MV-4-11 (cell line): ENCODE data around the gene PAX5.

Experiments used
- DNase-seq: peaks from one replicate; lab custom pipeline; 2025; lab: John Stamatoyannopoulos, UW

Gene PAX5

DNA sequence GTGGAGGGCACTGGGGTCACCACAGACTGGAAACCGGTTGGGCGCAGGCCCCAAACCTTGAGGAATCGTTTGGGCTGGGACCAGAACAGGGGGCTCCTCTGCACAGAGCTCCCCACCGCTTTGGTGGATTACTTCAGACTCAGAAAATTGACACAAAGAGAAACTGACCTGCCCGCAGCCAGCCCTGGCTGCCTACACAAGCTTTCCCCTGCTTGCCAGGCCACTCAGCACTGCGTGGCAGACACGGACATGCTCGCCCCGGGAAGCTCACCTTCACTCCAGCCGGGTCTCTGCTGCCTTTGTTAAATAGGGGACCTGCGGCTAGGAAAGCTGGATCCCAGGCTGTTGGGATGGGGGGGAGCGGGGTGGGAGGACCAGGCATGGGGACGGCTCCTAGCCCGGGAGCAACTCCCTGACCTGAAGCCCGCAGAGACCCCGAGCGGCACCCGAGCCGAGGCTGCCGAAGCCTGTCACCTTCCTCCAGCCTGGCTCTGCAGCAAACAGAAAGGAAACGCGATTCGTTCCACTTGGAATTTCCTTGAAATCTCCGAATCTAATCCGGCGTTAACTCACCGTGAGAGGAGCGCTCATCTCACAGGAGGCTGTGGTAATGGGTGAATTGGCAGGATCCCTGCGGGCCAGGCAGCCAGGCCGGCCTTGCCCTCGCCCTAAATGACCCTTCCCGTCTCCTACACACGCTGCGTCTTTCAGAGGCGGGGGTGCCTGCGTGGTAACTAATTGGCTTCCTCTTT, 8.8 kb downstream of the PAX5 start:
- peak; percentile 67 for DNase-seq

DNA sequence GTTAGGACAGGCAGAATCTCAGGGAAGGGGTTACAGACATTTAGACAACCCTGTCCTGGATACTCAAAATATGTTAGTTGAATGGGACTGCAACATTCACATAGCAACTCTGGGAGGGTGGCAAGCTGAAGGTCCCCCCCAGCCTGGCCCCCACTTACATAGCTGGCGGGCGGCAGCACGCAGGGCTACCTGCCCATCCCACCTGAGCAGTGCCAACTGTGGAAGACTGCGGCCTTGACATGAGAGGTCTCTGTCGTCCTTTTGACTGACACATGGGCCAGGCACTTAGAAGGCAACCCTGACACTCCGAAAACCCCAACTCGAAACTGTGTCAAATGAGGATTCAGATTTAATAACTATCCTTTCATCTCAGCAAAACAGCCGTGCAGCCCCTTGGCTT, 16.5 kb downstream of the PAX5 start:
- DNase-seq: no peak

DNA sequence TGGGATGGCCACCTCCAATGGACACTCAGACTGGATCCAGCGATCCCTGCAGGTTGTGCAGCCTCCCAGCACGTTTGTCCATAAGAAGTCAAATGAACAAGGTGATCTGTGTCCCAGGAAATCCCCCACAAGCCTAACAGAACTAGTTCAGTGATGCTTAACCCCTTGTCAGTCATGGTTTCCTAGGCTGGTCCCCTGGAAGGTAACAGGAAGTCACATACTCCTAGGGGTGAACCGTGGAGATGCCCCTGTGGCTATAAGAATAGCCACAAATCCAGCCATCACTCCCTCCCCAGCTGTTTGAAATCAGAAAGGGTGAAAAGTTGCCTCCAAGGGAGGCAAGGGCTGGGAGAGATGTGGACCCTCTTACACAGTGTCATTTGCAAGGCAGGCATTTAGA, 22.5 kb downstream of the PAX5 start:
- no peak for DNase-seq

DNA sequence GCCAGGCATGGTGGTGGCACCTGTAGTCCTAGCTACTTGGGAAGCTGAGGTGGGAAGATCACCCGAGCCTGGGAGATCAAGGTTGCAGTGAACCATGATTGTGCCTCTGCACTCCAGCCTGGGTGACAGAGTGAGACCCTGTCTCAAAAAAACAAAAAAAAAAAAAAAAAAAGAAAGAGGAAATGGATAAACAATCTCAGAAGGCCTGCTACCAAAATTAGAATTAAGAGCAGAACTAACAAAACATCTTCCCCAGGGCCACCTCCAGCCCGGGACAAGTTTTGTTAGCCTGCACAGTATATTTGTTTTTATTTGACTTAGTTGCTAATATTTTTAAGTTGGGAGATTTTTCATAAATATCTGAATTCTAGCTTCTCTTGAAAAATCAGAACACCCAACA, 23.1 kb downstream of the PAX5 start:
- DNase-seq: no peak

DNA sequence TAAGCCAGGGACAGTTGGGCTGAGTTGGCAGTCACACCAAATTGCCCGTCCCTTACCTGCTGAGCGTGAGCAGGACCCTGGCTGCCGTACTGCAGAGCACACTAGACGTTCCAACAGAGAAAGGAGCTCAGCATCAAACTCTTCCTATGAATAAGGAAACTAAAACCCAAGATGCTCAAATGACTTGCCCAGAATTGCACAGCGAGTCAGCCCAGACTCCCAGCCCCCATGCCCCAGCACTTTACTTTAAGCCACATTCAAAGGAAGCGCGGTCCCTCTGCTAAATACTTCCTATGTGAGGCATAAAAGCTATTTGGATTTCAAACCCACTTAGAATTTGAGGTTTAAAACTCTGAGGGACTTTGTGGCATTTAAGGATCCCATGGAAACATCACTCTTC, 23.9 kb downstream of the PAX5 start:
- no peak for DNase-seq

DNA sequence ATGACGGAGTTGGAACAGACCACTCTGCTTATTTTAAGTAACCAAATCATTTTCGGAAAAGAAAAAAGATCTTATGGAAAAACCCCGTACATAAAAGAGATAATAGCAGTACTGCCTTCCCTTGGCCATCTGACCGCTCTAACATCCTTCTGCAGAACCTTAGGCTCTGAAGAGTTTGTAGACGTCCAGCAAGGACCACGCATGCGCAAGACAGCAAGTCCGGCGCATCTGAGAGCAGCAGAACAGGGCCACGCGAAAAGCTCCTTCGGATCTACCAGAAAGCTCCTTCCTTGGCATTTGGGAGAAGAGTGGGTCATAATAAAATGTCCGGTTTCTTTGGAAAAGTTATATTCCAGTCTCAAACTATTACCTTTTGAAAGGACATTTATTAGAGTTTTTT, 26.8 kb downstream of the PAX5 start:
- DNase-seq: no peak

DNA sequence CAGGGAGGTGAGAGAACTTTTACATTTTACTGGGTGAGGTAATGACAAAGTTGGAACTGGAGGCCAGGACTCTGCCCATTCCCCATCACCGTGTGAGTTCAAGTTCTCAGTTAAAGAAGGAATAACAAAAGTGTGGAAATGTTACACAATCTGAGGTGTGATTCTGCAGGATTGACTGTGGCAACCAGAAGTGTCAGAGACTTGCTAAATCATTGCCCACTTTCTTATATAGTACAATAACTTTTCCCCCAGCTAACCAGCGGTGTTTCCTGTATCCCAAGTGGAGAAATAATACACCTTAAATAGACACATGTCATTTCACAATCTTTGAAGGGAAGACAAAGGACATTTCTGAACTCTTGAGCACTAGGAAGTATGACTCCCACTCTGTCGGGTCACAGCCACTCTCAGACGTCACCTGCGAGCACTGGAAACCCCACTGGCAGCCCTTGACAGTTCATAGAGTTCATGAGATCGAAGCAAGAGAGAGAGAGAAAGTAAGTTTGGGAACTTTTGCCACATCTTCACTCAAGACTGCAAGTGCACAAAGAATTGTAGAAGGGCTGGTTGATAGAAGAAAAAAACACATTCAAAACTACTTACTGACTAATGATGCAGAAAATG, 28.4 kb downstream of the PAX5 start:
- no peak for DNase-seq

DNA sequence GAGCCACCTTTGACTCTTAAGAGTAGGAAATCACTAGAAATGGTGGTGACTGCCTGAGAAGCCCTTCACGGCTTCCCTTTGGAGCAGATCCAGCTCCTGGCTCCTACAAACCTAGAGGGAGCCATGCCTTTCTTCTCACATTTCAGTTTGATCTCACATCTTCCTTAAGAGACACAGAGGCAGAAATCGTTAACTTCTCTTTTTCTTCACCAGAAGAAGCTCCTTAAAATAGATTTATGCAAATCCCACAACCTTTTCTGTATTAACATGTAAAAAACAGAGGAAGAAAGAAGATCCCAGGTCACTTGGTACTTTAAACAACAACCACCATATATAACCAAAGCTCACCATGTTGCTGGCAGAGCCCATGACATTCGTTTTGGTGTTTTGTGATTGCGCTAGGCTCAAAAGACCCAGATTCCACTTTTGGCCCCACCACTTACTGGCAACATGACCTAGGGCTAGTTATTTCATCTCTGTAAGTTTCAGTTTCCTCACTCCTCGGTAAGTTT, 29.6 kb downstream of the PAX5 start:
- DNase-seq: peak; percentile 48

DNA sequence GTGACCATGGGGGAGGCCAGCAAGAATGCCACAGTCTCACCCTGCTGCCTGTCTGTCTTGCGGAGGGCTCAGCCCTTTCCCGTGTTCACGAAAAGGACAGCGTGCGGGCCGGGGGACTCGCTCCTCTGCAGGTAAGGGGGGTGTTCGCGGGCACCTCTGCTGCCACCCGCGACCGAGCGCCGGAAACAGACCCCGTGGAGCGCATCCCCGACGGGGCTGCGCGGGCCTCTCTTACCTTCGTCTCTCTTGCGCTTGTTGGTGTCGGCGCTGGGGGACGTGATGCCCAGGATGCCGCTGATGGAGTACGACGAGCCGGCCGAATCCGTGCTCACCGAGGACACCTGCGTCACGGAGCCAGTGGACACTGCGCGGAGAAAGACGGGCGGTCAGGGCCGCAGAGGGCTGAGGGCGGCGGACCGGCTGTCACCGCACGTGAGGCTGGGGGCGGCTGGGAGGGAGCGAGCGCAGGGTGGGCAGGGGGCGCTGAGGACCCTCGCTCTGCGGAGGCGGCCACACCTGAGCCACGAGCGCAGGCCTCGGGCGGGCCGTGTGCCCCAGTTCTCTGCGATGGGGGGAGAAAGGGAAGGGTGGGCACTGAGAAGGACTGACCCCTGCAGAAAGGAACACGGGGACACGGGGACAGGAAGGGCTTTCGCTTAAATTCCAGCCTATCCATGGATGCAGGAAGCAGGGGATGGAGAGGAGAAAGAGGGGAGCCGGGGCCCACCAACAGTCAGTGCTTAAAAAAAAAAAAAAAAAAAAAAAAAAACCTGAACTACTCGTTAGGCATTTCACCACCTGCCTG, 31.5 kb downstream of the PAX5 start:
- no peak for DNase-seq

DNA sequence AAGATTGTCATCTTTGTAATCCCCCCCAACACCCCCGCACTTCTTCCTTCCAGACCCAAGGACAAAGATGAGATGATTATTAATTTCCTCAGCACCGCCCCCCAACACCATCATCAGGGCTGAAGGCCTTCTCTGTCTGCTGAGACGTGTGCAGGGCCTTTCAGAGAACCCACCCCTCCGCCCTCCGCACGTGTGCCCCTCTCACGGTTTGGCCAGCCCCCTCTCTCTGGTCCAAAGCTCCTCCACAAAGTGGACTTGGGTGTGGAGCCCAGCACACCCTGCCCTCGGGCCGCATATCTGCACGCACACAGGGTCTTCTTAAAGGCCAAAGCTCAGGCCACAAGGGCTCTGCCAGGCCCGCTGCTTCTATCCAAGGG, 32.0 kb downstream of the PAX5 start:
- DNase-seq: no peak

DNA sequence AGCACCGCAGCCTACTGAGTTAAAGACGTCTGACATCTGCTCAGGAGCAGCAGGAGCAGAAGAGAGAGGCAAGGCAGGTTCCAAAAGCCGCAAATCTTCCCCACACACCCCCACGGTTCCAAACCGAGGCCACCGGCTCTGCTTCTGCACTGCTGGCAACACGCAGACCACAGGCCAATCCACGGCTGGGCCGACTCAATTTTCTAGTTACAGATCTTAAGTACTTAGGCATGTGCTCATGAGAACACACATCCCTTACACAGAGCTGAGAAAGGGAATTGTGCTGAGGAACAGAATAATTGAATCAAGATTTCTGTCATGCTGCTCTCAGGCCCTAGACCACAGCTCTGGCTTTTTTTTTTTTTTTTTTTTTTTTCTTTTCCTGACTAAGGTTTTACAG, 32.6 kb downstream of the PAX5 start:
- DNase-seq: no peak

DNA sequence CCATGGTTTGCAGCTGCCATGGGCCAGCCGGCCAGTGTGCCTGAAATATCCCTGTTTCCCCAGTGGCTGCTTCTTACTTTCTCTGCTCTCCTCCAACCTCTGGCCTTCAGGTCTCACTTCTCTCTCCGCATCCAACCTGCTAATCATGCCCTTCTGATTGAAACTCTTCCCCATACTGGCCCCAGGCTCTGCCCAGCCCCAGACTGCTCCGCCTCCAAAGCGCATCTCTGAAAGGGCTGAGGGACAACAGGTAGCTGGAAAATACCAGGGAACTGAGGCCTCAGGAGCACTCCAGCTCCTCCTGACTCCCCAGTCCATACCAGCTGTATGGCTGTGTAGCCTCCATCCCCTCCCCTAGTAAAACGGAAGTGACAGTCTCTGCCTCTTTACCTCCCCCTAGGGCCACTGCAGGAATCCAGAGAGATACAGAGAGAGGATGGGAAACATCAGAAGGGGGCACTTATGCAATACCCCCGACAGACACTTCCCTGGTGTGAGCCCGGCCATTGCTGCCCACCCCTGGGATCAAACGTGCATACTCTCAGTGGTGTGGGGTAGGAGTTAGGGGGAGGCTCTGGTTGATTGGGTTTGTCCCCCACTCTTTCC, 34.2 kb downstream of the PAX5 start:
- peak; percentile 14 for DNase-seq

DNA sequence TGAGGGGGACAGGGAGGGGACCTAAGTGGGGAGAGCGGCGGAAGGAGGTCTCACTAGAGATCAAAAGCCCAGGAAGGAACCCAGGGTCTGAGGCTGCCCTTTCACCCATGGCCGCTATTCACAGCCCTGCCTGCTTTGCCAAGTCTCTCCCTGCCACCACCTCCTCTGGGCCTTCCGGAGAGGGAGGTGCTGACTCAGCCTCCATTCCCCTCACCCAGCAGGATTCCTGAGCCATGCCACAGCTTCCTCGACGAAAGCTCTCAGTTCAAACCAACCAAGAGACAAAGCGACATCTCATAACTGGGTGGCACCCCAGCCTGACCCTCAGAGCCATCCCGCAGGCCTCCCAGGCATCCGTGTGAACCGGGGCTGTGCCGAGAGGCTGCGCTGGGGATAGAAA, 36.7 kb downstream of the PAX5 start:
- DNase-seq: no peak

DNA sequence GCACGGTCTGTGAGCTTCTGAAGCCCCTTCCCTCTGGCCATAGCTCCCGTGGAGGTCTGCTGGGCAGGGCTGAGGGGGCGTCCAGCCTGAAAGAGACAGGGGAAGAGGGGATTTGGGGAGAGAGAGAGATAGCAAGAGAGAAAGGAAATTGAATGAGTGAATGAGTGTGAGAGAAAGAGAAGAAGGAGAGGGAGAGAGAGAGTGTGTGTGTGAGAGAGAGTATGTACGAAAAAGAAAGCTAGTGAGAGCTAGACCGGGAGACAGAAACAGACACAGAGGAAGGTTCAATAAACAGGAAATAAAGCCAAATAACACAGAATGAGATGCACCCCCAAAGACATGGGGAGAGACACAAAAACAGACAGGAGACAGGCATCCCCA, 37.4 kb downstream of the PAX5 start:
- no peak for DNase-seq

DNA sequence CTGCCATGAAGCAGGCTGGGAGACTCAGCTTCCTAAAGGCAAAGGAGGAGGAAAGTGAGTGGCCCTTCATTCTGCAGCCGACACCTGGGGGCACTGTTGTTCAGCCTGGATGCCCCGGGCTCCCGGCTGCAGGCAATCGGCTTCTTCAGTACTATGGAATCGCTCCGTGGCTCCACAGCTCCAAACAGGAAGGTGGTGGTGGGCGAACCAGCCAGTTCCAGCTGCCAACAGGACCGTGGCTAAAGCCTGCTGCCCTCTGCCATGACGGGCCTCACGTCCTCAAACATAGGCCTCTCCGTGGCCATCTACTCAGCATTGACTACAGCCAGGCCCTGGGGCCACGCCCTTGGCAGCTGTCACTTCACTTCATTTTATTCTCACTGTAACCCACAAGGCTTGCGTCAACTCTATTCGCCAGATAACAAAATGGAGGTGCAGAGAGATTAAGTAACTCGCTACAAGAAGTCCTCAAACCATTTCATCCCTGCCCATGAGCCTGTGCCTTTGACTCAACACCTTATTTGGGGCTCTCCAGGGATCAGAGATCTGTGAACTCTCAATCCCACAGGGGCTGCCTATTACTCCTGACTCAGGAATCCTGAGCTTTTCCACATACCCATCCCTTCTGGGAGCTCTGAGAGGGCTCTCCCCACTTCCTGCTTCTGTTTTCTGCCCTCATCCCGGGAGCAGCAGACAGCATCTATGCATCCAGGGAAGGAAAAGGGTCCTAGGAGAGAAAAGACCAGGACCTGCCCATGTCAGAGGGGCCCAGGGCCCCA, 38.0 kb downstream of the PAX5 start:
- DNase-seq: peak; percentile 75

DNA sequence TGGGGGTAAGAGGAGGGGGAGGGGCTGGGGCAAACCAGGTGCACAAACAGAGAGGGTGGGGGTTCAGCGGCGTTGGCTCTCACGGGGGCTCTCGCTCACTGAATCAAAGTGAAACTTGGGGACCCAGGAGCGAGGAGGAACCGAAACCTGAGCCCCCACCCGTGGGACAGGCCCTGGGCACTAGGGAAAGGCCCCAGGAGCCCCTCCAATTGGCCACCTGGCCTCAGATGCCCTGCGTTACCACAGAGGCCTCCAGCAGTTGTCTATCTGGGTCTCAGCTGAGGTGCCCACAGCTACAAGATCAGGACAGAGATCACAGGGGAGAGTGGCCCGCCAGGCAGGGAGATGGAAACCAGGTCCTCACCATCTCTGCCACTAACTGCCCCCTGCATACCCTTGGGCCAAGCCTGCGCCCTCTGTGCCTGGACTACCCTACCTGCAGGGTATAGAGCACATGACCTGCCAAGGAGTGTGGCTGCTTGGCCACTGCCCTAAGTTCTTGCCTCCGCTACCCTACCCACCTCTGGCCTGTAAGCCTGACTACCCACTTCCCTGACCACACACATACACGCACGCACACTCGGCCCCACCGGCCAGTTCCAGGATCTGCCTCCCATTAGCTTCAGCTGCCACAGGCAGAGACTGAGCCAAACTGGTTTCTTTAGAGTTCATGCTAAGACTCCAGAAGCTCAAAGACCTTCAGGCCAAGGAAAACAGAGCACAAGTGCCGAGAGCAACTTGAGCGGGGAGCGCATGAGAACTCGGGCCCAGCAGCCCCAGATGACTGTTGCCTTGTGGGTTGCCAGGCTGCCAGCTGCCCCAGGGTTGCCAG, 39.9 kb downstream of the PAX5 start:
- peak; percentile 8 for DNase-seq

DNA sequence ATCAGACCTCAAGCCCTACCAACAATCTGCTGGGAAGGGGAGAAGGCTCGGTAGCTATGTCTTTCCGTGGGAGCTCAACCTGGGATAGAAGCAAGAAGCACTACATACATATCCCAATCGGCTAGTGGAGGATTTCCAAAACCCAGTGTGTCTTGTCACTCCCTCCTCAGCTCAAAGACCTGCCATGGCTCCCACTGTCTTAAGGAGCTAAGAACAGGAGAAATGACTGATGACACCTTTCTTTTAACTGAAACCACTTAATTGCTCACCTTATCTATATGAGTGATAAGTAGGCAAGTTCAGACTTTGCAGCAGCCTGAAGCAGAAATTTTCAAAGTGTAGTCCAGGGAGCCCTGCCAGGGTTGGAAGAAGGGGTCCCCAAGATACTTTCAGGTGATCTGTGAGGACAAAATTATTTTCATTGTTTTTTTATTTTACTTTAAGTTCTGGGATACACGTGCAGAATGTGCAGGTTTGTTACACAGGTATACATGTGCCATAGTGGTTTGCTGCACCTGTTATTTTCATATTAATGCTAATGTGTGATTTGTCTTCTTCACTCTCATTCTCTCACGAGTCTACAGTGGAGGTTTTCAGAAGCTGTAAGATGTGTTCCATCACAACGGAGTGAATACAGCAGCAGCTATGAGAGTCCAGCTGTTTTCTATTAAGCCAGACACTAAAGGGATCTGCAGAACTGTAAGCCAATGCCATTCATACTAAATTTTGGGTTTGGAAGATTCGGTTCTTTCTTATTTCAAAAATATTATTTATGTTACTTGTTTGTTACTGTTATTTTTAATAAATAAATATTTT, 41.4 kb downstream of the PAX5 start:
- DNase-seq: no peak

DNA sequence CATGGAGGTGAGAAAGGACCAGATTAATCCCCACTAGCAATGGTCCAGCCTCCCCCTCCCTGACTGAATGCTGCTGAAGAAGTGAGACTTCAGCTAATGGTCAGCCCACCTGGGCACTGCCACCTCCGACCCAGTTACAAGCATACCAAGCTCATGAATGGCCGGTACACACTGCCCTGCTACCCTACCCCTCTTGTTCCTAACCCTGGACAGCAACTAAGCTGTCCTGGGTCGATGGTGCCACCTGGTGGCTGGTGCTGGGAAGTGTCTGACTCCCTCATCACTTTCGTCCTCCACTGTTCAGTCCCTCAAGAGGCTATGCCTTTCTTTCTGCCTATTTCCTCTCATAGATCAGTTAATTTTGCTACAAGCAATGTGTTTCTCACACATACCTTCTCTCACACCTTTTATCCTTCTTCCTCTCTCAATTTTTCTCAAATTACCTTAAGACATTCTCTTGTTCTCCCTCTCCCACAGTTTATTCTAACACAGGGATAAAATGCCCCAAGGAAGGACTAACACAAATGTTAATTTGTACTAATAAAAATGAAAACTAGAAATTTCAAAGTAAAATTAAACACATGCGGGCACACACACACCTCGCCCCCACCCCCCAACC, 42.4 kb downstream of the PAX5 start:
- DNase-seq: no peak

DNA sequence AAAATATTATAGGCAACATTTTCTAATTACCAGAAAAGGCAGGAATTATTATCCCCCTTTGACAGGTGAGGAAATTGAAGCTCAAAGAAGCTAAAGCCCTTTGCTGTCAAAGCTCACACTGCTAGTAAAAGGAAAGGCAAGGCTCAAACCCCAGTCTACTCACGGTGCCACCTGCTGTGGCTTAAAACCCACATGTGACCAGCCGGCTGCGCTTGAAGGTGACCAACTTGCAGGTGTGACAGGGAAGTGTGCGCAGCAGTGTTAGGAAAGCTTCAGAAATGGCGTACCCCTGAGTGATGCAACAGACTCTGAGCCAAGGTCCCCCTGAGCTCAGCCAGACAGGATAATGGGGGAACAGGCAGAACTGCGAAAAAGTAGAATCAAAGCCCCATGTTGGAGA, 45.2 kb downstream of the PAX5 start:
- no peak for DNase-seq

DNA sequence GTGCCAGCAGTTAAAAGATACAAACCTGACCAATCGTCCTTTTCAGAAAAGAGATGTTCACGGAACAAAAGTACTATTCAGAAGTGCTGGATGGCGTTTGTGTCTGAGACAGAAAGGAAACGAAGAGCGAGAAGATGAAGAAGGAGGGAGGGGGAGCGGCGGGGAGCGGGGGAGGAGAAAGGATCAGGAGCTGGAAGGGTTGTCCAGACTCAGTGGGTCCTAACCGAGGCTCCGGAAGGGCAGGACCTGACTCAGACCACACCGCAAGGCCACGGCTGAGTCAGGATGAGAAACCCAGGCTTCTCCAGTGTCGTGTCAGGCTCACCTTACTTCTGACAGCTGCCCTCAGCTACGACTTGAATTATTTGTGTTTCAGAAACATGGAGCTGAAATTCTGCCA, 46.2 kb downstream of the PAX5 start:
- DNase-seq: no peak
